NOMO-1 treated with DMSO at 0.1 percent for 48 hours (cell line): ENCODE measurements around the gene MYL3.
A peak's percentile ranks its signal among the peaks of the same experiment; 100 is the strongest.
"Not testable (repeated sequence)": the region's sequence is repeated elsewhere in the genome, so short reads cannot be mapped to it uniquely, and the experiment has no call there.

ENCODE experiments used
- DNase-seq: peaks from one replicate; lab custom pipeline; 2025; ENCODE audit not compliant: unreplicated experiment; lab: John Stamatoyannopoulos, UW

The MYL3 gene

DNA sequence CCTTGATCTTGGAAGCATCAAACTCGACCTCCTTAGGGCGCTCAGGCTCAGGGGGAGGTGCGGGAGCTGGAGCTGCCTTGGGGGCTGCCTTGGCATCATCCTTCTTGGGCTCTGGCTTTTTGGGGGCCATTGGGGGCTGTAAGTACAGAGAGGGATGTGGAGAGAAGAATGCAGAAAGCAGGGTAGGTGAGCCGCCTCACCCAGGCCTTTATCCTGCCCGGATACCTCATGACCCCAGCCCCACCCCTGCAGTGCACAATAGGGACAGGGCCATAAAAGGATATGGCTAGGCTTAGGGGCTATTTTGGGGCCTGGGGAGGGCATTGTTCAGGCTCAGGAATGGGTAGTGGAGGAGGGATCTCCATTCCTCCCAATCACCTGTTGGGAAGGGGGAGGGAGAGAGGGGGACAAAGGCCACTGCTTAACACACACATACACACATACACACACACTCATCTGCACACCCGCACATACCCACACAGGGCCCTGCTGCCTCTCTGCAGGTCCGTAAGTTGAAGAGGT, at the start of gene MYL3:
MYL3 (minus strand) TSS at position 184 of the 522 bp plus-strand sequence; CDS start at position 130, 54 bp downstream.
- no peak for DNase-seq

DNA sequence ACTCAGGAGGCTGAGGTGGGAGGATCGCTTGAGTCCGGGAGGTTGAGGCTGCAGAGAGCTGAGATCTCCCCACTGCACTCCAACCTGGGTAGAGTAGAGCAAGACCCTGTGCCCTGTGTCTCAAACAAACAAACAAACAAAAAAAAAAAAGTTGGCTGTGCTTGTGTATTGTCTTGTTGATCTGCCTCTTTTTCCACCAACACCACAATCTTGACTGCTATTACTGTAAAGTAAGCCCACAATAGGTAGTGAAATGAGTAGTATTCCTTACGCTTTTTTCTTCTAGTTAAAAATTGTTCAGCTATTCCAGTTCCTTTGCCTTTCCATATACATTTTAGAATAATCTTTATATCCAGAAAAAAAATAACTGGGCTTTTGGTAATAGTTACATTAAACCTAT, 49.7 kb upstream of the MYL3 start:
- DNase-seq = no peak

DNA sequence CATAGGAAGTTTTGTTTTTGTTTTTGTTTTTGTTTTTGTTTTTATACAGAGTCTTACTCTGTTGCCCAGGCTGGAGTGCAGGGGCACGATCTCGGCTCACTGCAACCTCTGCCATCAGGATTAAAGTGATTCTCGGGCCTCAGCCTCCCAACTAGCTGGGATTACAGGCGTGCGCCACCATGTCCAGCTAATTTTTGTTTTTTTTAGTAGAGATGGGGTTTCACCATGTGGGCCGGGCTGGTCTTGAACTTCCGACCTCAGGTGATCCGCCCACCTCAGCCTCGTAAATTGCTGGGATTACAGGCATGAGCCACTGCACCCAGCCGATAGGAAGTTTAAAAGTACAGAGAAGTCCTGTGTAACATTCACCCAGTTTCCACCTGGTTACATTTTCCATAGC, 47.7 kb upstream of the MYL3 start:
- not testable (repeated sequence) for DNase-seq

DNA sequence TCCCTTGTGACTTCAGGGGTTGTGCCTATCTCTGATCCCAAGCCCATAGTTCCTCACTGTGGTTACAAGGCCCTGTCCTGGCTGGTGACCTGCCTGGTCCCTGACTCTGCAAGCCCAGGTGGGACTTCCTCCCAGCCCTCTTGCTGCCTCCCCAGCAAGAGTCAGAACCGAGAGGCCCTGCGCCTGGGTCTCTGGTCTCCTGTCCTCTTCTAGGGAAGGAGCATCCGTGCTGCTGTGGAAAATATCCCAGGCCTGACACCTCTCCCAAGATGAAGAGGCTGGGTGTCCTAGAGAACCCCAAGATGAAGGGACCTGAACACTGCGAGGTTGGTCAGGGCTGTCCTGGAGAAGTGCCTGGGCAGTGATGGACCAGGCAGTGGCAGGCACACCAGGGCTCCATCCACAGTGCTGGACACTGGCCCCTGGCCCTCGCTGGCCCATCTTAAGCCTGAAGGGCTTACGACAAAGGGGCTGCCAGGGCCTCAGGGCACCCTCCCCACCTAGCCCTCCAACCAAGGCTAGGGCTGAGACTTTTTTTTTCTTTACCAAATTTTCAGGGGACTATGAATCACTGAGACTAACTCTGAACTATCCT, 47.0 kb upstream of the MYL3 start:
- no peak for DNase-seq

DNA sequence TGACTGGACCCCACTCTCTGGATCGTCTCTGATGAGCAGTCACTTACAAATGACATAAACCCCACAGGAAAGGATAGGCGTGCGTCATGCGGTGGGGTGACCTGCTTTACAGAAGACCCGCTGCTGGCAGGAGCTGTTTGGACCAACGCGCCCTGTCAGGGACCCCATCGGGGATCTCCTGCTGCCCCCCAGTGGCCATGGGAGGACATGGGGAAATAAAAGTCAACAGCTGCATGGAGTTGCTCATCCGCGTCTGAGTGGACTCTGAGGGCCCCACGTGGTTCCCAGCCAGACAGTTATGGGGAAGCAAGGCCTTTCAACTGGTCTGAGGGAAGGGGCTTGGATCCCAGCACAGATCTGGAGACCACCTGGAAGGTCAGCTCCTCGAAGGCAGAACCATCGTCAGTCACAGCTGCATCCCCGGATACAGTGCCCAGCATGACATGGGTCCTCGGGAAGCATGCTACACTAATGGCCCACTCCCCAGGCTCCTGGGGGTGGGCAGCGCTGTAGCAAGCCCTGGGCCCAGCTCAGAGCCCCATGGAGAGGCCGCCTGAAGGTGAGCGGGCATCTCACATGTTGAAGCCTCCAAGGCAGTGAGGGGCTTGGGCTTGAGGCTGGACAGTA, 46.4 kb upstream of the MYL3 start:
- peak; percentile 84 for DNase-seq

DNA sequence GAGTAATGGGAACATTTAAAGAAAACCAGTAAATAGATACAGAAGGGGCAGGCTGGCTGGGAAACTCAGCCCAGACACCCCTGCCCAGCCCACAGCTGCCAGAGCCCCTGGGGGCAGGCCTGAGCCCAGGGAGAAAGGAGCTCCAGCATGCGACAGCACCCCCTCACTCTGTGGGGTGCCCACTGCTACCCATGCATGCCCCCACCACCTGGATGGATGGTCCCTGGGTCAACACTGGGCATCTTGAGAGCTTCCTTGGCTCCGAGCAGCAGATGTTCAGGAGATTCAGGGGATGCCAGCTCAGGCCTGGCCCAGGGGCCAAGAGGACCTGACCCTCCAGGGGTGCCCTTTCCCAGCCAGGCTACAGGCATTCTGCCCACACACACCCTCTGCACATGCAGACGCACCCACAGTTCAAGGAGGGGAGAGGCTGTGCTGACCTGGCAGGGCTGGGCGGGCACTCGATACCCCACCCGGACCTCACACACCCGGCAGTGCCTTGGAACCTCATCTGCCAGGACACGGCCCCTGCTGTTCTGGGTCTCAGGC, 45.8 kb upstream of the MYL3 start:
- DNase-seq = no peak

DNA sequence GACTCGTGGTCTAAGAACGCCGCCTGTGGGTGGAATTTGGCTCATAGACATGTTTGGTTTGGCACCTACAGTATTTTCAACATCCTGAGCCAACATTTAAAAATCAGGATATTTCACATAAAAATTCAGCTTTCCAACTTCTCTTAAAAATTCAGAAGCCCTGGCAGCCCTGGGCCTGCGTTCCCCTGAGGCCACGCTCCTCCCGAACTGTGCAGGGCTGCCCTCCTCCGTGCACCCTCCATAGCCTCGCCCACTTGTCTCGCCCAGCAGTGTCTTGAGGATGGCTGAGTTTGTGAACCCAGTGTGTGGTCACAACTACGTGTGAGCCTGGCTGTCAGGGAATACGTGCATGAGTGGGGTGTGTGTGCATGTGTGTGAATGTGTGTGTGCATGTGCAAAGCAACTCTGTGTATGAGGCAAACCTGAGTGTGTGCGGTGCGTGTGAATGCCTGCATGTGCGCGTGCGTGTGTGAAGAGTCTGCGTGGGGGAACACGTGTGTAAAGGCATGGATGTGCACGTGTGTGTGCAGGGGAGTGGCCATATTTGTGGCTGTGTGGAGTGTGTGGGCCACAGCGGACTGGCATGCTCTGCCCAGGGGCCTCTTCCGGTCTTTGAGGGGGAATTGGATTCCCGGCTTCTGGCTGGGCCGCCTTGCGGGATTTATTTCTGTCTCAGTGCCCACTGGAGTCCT, 45.2 kb upstream of the MYL3 start:
- DNase-seq = no peak

DNA sequence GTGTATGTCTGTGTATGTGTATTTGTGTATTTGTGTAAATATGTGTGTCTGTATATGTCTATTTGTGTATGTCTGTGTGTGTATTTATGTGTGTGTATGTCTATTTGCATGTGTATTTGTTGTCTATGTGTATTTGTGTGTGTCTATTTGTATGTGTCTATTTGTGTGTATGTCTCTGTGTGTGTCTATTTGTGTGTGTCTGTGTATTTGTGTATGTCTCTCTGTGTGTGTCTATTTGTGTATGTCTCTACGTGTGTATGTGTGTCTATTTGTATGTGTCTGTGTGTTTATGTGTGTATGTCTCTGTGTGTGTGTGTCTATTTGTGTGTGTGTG, 44.7 kb upstream of the MYL3 start:
- no peak for DNase-seq

DNA sequence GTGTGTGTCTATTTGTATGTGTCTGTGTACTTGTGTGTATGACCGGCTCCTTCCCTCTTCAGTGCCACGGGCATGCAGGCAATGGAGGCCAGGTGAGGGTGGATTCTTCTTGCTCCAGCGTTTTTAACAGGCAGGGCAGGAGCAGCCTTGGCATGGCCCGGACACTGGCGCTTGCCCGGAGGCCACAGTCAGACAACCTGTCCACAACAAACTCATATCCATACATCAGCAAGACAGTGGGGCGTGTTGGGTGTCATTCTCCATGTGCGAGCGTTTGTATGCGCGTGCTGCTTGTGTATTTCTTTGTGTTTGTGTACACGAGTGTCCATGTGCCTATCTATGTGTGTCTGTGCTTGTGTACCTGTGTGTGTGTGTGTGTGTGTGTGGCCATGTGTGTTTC, 44.0 kb upstream of the MYL3 start:
- DNase-seq = no peak

DNA sequence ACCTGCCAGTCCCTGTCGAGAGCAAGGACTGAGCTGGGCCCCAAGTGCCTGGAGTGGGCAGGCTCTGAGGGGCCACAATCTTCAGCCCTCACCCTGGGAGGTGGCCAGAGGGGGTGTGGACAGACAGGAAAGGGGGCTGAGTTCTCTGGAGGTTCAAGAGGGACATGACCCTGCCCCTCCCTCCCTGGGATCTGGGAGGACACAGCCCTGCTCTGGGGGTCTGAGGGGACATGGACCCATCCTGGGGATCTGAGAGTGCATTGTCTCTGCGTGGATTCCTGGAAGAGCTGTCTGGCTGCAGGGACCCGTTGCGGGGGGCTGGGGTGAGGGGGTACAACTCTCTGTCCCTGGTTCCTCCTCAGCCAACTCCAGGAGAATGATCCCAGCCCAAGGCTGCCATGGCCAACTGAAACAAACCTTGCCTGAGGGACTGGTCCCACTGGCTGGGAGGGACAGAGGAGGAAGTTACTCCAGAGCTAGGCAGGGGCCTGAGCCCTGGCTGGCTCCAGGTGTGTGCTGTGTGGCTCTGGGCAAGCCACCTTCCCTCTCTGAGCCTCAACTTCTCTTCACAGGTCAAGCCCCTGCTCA, 43.3 kb upstream of the MYL3 start:
- DNase-seq = no peak

DNA sequence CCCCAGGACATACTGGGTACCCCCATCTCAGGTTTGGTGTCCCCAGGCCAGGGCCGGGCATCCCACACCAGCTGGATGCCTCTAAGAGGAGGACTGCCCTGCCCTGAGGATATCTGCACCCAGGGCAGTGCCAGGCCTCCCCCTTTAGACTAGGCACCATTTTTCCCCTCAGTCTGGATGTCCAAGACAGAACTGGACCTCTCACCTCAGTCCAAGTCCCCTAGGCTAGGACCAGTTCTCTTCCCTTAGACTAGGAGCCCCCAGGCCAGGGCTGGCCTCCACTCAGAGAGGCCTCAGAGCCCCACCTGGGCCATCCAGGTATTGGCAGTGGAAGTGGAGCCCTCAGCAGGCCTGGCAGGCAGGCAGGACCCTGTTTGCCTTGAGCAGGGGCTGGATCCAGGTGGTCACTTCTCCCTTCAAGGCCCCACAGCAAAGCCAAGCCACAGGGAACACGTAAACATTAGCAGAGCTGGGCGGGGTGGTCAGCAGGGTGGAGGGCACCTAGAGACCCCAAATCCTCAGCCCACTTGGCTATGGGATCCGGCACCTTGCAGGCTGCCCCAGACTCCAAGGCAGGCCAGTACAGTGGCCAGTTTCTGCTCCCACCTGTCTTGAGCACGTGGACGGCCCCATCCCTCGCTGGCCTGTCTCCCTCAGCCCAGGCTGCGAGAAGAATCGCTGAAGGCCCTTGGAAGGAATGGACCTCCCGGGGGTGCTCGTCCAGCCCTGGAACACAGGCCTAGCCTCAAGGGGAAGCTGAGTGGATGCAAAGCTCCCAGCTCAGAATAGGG, 42.6 kb upstream of the MYL3 start:
- no peak for DNase-seq

DNA sequence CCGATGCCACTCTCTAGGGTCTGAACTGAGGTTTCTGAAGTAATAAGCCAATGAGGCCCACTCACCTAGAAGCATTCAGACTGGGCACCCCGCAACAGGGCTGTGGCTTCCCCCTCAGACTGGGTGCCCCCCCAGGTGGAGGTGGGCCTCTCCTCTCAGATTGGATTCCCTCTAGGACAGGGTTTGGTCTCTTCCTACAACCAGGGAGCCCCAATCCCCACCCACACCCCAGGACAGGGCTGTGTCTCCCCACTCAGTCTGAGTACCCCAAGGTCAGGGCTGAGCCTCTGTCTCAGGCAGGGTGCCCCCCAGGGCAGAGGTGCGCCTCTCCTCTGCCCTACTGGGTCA, 41.9 kb upstream of the MYL3 start:
- DNase-seq = no peak

DNA sequence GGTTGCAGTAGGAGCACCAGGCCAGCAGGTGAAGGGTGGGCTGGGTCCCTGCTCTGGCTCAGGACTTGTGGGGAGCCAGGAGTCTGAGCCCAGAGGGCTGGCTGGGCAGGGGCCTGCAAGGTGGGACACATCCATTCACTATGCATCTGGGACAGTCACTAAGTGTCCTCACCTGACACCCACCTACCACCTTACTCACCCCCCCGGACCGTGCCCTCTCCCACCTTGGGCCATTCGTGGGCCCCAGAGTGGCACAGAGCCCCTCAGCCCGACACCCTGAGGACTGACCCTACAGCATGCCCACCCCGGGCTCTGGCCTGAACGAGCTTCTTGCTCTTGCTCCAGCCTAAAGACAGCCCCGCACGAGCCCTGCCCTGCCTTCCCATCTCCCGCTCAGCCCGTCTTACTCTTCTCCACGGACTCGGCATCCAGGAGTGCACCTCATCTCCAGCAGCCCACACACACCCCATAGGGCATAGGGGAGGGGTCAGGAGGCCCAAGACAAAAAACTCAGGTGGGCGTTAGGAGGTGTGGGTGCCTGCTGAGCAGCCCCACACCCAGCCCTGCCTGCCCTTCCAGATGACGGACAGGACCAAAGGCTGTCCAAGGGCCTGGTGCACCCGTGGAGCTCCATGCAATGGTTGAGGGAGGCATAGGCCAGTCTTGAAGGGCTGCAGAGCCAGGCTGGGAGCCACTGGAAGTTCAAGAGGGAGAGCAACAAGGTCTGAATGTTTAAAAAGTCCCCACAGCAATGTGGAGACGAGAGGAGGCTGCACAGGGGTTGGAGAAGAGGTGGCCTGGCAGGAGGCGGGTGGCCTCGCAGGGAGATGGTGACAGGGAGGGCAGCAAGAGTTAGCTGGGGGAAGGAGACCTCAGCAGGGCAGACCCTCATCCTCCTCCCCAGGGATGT, 41.3 kb upstream of the MYL3 start:
- DNase-seq = no peak

DNA sequence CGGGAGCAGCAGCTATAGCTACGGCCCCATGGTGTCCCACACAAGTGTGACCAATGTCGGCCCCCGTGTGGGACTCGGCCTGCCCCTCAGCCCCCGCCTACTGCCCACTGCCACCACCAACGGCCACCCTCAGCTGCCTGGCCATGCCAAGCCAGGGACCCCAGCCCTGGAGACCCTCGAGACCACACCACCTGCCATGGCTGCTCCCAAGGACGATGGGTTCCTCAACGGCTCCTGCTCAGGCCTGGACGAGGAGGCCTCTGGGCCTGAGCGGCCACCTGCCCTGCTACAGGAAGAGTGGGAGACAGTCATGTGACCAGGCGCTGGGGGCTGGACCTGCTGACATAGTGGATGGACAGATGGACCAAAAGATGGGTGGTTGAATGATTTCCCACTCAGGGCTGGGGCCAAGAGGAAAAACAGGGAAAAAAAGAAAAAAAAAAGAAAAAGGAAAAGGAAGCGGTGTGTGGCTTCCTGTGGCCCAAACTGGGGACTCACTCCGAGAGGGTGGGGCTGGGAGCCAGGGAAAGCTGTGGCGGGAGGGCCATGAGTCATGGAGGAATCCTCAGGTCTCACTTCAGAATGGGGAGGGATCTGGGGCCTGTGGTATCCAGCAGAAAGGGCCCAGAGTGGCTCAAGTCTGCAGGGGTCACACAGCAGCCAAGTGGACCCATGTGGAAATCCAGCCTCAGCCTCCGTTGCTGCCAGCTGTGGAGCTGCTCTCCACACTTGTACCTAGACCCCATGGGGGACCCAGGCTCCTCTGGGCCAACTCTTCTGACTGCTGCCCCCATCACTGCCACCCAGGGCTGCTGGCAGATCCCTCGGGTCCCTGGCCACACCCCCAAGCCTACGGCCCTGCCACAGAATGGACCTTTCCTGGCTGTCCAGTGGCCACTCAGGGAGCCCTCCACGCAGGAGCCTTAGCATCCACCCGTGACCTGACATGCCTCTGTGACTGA, 40.4 kb upstream of the MYL3 start:
- no peak for DNase-seq

DNA sequence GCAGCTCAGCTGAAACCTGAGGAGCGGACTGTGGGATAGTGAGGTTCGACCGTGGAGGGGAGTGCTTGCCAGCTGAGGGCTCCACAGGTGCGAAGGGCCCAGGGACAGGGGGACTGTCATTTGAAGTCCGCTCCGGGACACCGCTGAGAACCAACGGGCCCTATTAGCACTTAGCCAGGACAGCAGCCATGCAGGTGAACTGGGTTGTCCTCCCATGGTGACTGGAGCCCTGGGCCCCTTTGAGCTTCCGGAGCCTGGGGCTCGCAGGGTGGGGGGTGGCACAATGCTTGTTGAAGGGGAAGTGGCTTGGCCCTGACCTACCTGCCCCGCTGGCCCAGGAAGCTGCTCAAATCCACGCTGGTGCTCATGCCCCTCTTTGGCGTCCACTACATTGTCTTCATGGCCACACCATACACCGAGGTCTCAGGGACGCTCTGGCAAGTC, 39.0 kb upstream of the MYL3 start:
- DNase-seq = no peak

DNA sequence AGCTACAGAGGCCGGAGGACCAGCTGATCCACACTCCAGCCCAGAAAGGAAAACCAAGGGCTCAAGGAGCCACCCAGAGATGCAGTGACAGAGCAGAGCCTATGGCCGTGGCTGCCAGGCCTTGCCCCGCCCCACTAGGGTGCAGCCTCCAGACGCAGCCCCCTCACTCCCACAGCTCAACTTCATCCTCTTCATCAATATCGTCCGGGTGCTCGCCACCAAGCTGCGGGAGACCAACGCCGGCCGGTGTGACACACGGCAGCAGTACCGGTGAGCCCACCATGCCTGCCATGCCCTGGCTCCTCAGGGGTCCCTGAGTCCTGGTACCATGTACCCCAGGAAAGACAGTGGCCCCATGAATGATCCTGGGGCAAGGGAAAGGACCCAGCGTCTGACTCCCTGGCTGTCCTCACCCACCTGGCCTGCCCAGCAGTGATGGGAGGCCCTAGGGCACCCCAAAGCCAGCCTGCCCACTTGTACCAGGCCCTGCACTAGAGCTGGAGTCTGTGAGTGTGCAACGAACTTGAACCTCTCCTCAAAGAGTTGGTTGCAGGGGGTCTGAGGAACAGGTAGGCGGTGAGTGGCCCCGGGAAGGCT, 38.4 kb upstream of the MYL3 start:
- DNase-seq = no peak

DNA sequence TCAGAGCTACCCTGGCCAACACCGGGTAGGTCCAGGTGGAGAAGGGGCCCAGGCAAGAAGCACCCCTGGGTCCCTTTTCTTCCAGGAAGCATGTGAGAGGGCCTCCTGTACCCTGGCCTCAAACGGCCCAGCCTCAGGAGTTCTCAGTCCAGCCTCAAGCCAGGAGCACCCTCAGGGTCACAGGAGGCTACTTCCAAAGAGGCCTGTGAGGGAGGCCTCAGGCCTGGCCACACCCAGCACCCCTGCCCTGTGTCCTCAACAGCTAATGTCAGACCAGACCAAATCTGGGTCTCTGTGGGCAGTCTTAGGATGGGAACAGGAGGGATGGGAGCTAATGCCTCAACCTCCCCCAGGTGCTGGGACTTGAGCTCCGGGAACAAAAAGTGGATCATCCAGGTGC, 37.8 kb upstream of the MYL3 start:
- no peak for DNase-seq

DNA sequence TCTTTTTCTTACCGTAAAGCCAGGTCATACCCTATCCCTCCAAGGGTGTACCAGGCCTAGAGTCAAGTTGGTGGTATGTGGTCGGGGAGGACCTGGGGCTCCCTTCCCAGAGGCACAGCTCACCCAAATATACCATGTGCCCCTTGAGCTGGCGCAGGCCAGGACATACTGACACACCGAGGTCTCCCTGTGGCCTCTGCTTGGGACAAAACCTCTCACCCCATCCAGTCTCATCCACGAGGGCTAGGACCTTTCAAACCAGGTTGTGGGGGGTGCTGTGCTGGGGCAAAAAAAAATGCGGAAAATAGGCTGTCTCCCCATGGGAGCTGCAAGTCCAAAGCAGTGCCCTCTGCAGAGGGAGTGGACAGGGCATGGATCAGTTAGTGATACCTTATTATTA, 37.1 kb upstream of the MYL3 start:
- DNase-seq = no peak

DNA sequence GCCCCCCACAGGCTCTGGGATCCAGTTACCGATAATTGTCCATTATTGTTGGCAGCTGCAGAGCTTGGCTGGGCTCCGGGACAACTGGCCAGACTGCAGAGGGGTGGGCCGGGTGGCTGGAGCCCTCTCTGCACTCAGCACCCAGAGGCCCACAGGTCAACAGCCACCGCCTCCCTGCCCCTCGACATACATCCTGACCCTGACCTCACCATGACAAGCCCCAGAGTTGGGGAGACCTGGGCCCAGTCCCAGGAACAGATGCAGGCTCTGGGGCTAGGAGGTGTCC, 36.7 kb upstream of the MYL3 start:
- no peak for DNase-seq
